ENCODE results near the gene MICAL3.

The MICAL3 gene

GRCh38 chr22:17902960-17903359 is 121.4 kb downstream of the MICAL3 start:
- no peak overlapping the region for H2BK5ac ChIP-seq (ENCODE audit: low read depth, low read length, poor library complexity)
- no peak for DNase-seq
- no peak overlapping the region for H3K4me2 ChIP-seq (ENCODE audit: low read length)
- H3K27me3 ChIP-seq (ENCODE audit: insufficient read depth, low read length) = no peaks in the 10 kb centered on the region
- no peak overlapping the region for H3K14ac ChIP-seq (ENCODE audit: low read length)
- no peak overlapping the region for H3K18ac ChIP-seq (ENCODE audit: low read length)
- no peak overlapping the region for H3K23ac ChIP-seq (ENCODE audit: low read length)
- H3K4me3 ChIP-seq (ENCODE audit: low read depth, low read length) = no peak overlapping the region
- H3K79me1 ChIP-seq (ENCODE audit: low read length) = peaks cover 2% of the 10 kb centered on the region
- H4K91ac ChIP-seq (ENCODE audit: low read depth, low read length) = no peak overlapping the region
- no CpG with 5 or more reads among the region's 8 CpGs for WGBS (ENCODE audit: extremely low coverage, insufficient coverage, insufficient read length)
- H2BK120ac ChIP-seq (ENCODE audit: insufficient read depth, low read length, poor library complexity) = no peak overlapping the region
- peaks cover 14 to 18% of the 10 kb centered on the region in 2 experiments for H3K4me1 ChIP-seq (ENCODE audit: control insufficient read depth in 1 of 2, insufficient read depth in 2 of 2, low read length in 2 of 2)
- H4K8ac ChIP-seq (ENCODE audit: low read depth, low read length) = no peak overlapping the region
- H3K79me2 ChIP-seq (ENCODE audit: control insufficient read depth, insufficient read depth, low read length, poor library complexity) = no peaks in the 10 kb centered on the region
- no peaks in the 10 kb centered on the region for H3K9me3 ChIP-seq (ENCODE audit: insufficient read depth, low read depth, low read length)
- no peak overlapping the region for H4K12ac ChIP-seq (ENCODE audit: low read depth, low read length)
- no peak overlapping the region for H2AK5ac ChIP-seq (ENCODE audit: low read length)
- H2BK12ac ChIP-seq (ENCODE audit: low read length) = no peak overlapping the region
- no peak overlapping the region for H3K9ac ChIP-seq (ENCODE audit: low read length)
- H3K4ac ChIP-seq (ENCODE audit: low read depth, low read length) = no peak overlapping the region
- peaks cover 15 to 19% of the 10 kb centered on the region in 2 experiments for H3K36me3 ChIP-seq (ENCODE audit: control insufficient read depth in 1 of 2, insufficient read depth in 2 of 2, low read length in 2 of 2)
- H2AFZ ChIP-seq (ENCODE audit: insufficient read depth, low read length, poor library complexity) = no peak overlapping the region
- no peak overlapping the region for H3K27ac ChIP-seq (ENCODE audit: low read depth, low read length)

GRCh38 chr22:17898375-17898774 is 126.0 kb downstream of the MICAL3 start:
- Histone ChIP-seq H3K14ac (ENCODE audit: low read length) (peak overlapping the region; percentile 47), H4K12ac (ENCODE audit: low read depth, low read length) (no peak overlapping the region), H3K79me1 (ENCODE audit: low read length) (peaks cover 10% of the 10 kb centered on the region), H3K18ac (ENCODE audit: low read length) (peak overlapping the region; percentile 22), H2AFZ (ENCODE audit: insufficient read depth, low read length, poor library complexity) (no peak overlapping the region), H2BK120ac (ENCODE audit: insufficient read depth, low read length, poor library complexity) (no peak overlapping the region), H3K27ac (ENCODE audit: low read depth, low read length) (no peak overlapping the region), H2BK12ac (ENCODE audit: low read length) (peak overlapping the region; percentile 55), H3K23ac (ENCODE audit: low read length) (no peak overlapping the region), H3K9me3 (ENCODE audit: insufficient read depth, low read depth, low read length) (no peaks in the 10 kb centered on the region), H3K4ac (ENCODE audit: low read depth, low read length) (no peak overlapping the region), H4K8ac (ENCODE audit: low read depth, low read length) (no peak overlapping the region), H3K9ac (ENCODE audit: low read length) (no peak overlapping the region), H2AK5ac (ENCODE audit: low read length) (no peak overlapping the region), H3K4me1 (ENCODE audit: control insufficient read depth in 1 of 2, insufficient read depth in 2 of 2, low read length in 2 of 2) (peaks cover 23 to 28% of the 10 kb centered on the region in 2 experiments), H3K36me3 (ENCODE audit: control insufficient read depth in 1 of 2, insufficient read depth in 2 of 2, low read length in 2 of 2) (peaks cover 6 to 14% of the 10 kb centered on the region in 2 experiments), H3K4me2 (ENCODE audit: low read length) (no peak overlapping the region), H3K79me2 (ENCODE audit: control insufficient read depth, insufficient read depth, low read length, poor library complexity) (peaks cover 2% of the 10 kb centered on the region), H3K4me3 (ENCODE audit: low read depth, low read length) (no peak overlapping the region), H2BK5ac (ENCODE audit: low read depth, low read length, poor library complexity) (peak overlapping the region; percentile 29), H4K91ac (ENCODE audit: low read depth, low read length) (peak overlapping the region; percentile 40), H3K27me3 (ENCODE audit: insufficient read depth, low read length) (no peaks in the 10 kb centered on the region)
- DNase-seq = no peak
- WGBS (ENCODE audit: extremely low coverage, insufficient coverage, insufficient read length) = no CpG with 5 or more reads among the region's 8 CpGs

- no peak overlapping the region for H4K12ac ChIP-seq (ENCODE audit: low read depth, low read length)
Measured at GRCh38 chr22:17897858-17898257, 126.5 kb downstream of the MICAL3 start.

GRCh38 chr22:17897426-17897825 is 126.9 kb downstream of the MICAL3 start:
- peaks cover 14 to 17% of the 10 kb centered on the region in 2 experiments for H3K36me3 ChIP-seq (ENCODE audit: control insufficient read depth in 1 of 2, insufficient read depth in 2 of 2, low read length in 2 of 2)
- WGBS (ENCODE audit: extremely low coverage, insufficient coverage, insufficient read length) = no CpG with 5 or more reads among the region's 2 CpGs

More at GRCh38 chr22:17897858-17898257, 126.5 kb downstream of the MICAL3 start:
- H3K9ac ChIP-seq (ENCODE audit: low read length) = no peak overlapping the region
- H4K91ac ChIP-seq (ENCODE audit: low read depth, low read length) = no peak overlapping the region
- peaks cover 11 to 17% of the 10 kb centered on the region in 2 experiments for H3K36me3 ChIP-seq (ENCODE audit: control insufficient read depth in 1 of 2, insufficient read depth in 2 of 2, low read length in 2 of 2)
- H4K8ac ChIP-seq (ENCODE audit: low read depth, low read length) = no peak overlapping the region
- no peak overlapping the region for H3K18ac ChIP-seq (ENCODE audit: low read length)
- H3K4ac ChIP-seq (ENCODE audit: low read depth, low read length) = no peak overlapping the region
- H2BK5ac ChIP-seq (ENCODE audit: low read depth, low read length, poor library complexity) = peak overlapping the region; percentile 63
- H2AFZ ChIP-seq (ENCODE audit: insufficient read depth, low read length, poor library complexity) = no peak overlapping the region
- peak overlapping the region; percentile 68 for H3K27ac ChIP-seq (ENCODE audit: low read depth, low read length)
- H3K14ac ChIP-seq (ENCODE audit: low read length) = no peak overlapping the region
- H3K79me2 ChIP-seq (ENCODE audit: control insufficient read depth, insufficient read depth, low read length, poor library complexity) = peaks cover 2% of the 10 kb centered on the region
- H2BK120ac ChIP-seq (ENCODE audit: insufficient read depth, low read length, poor library complexity) = no peak overlapping the region
- no peak overlapping the region for H2BK12ac ChIP-seq (ENCODE audit: low read length)
- H3K79me1 ChIP-seq (ENCODE audit: low read length) = peaks cover 10% of the 10 kb centered on the region
- H3K27me3 ChIP-seq (ENCODE audit: insufficient read depth, low read length) = no peaks in the 10 kb centered on the region
- peak in 1 of 2 donors; percentile 50 for DNase-seq
- H2AK5ac ChIP-seq (ENCODE audit: low read length) = no peak overlapping the region
- no CpG with 5 or more reads among the region's 4 CpGs for WGBS (ENCODE audit: extremely low coverage, insufficient coverage, insufficient read length)
- H3K9me3 ChIP-seq (ENCODE audit: insufficient read depth, low read depth, low read length) = no peaks in the 10 kb centered on the region
- no peak overlapping the region for H3K4me2 ChIP-seq (ENCODE audit: low read length)
- H3K4me3 ChIP-seq (ENCODE audit: low read depth, low read length) = no peak overlapping the region
- peaks cover 23 to 28% of the 10 kb centered on the region in 2 experiments for H3K4me1 ChIP-seq (ENCODE audit: control insufficient read depth in 1 of 2, insufficient read depth in 2 of 2, low read length in 2 of 2)
- no peak overlapping the region for H3K23ac ChIP-seq (ENCODE audit: low read length)

More at GRCh38 chr22:17897426-17897825, 126.9 kb downstream of the MICAL3 start:
- peak; percentile 58 to 89 for DNase-seq
- H4K91ac ChIP-seq (ENCODE audit: low read depth, low read length) = no peak overlapping the region
- no peak overlapping the region for H2BK5ac ChIP-seq (ENCODE audit: low read depth, low read length, poor library complexity)
- H2AK5ac ChIP-seq (ENCODE audit: low read length) = no peak overlapping the region
- H3K4me3 ChIP-seq (ENCODE audit: low read depth, low read length) = no peak overlapping the region
- H4K8ac ChIP-seq (ENCODE audit: low read depth, low read length) = no peak overlapping the region
- no peak overlapping the region for H2BK12ac ChIP-seq (ENCODE audit: low read length)
- H3K4me1 ChIP-seq (ENCODE audit: control insufficient read depth in 1 of 2, insufficient read depth in 2 of 2, low read length in 2 of 2) = peaks cover 23 to 28% of the 10 kb centered on the region in 2 experiments
- no peak overlapping the region for H2BK120ac ChIP-seq (ENCODE audit: insufficient read depth, low read length, poor library complexity)
- H3K14ac ChIP-seq (ENCODE audit: low read length) = no peak overlapping the region
- no peak overlapping the region for H4K12ac ChIP-seq (ENCODE audit: low read depth, low read length)
- no peak overlapping the region for H3K4me2 ChIP-seq (ENCODE audit: low read length)
- H3K79me2 ChIP-seq (ENCODE audit: control insufficient read depth, insufficient read depth, low read length, poor library complexity) = peaks cover 2% of the 10 kb centered on the region
- H3K18ac ChIP-seq (ENCODE audit: low read length) = no peak overlapping the region
- H3K27me3 ChIP-seq (ENCODE audit: insufficient read depth, low read length) = no peaks in the 10 kb centered on the region
- no peak overlapping the region for H2AFZ ChIP-seq (ENCODE audit: insufficient read depth, low read length, poor library complexity)
- H3K9me3 ChIP-seq (ENCODE audit: insufficient read depth, low read depth, low read length) = no peaks in the 10 kb centered on the region
- H3K9ac ChIP-seq (ENCODE audit: low read length) = no peak overlapping the region
- H3K4ac ChIP-seq (ENCODE audit: low read depth, low read length) = no peak overlapping the region
- peak overlapping the region; percentile 68 for H3K27ac ChIP-seq (ENCODE audit: low read depth, low read length)
- H3K79me1 ChIP-seq (ENCODE audit: low read length) = peaks cover 10% of the 10 kb centered on the region
- H3K23ac ChIP-seq (ENCODE audit: low read length) = no peak overlapping the region
